Measurements from ENCODE around the gene FOXA2.

Gene FOXA2

GRCh38 chr20:22579711-22580697, 4.4 kb downstream of the FOXA2 start:
- H3K4me1 Mint-ChIP-seq (ENCODE audit: low read depth in 2 of 2) = no peaks in the 10 kb centered on the region
- H3K9me3 Mint-ChIP-seq = peaks cover 2 to 3% of the 10 kb centered on the region in 2 donors
- H3K4me3 Mint-ChIP-seq = no peak overlapping the region
- ATAC-seq (replicated peaks) (no peak), DNase-seq (no peak)
- peaks cover 45 to 78% of the 10 kb centered on the region in 2 donors for H3K27me3 Mint-ChIP-seq
- no peaks in the 10 kb centered on the region for H3K36me3 Mint-ChIP-seq (ENCODE audit: insufficient read depth)
- H3K27ac Mint-ChIP-seq = no peak overlapping the region

- Mint-ChIP-seq H3K4me1 (ENCODE audit: low read depth in 2 of 2) (no peaks in the 10 kb centered on the region), H3K9me3 (peaks cover 2 to 5% of the 10 kb centered on the region in 2 donors), H3K27ac (no peak overlapping the region), H3K36me3 (ENCODE audit: insufficient read depth) (no peaks in the 10 kb centered on the region), H3K27me3 (peaks cover 50 to 83% of the 10 kb centered on the region in 2 donors), H3K4me3 (no peak overlapping the region)
- DNase-seq (no peak), ATAC-seq (replicated peaks) (no peak)
Observed at GRCh38 chr20:22579119-22579427, 5.3 kb downstream of the FOXA2 start.

- no peaks in the 10 kb centered on the region for H3K4me1 Mint-ChIP-seq (ENCODE audit: low read depth in 2 of 2)
- peaks cover 2 to 5% of the 10 kb centered on the region in 2 donors for H3K9me3 Mint-ChIP-seq
- ATAC-seq (replicated peaks) (no peak), DNase-seq (no peak)
- H3K4me3 Mint-ChIP-seq = no peak overlapping the region
- no peaks in the 10 kb centered on the region for H3K36me3 Mint-ChIP-seq (ENCODE audit: insufficient read depth)
- peaks cover 50 to 84% of the 10 kb centered on the region in 2 donors for H3K27me3 Mint-ChIP-seq
- H3K27ac Mint-ChIP-seq = no peak overlapping the region
Observed at GRCh38 chr20:22578221-22579118, 5.9 kb downstream of the FOXA2 start.

- H3K36me3 Mint-ChIP-seq (ENCODE audit: insufficient read depth) = no peaks in the 10 kb centered on the region
- peaks cover 2 to 5% of the 10 kb centered on the region in 2 donors for H3K9me3 Mint-ChIP-seq
- ATAC-seq (replicated peaks) (no peak), DNase-seq (no peak)
- H3K27me3 Mint-ChIP-seq = peaks cover 50 to 85% of the 10 kb centered on the region in 2 donors
- H3K4me1 Mint-ChIP-seq (ENCODE audit: low read depth in 2 of 2) = no peaks in the 10 kb centered on the region
- H3K4me3 Mint-ChIP-seq = no peak overlapping the region
- H3K27ac Mint-ChIP-seq = no peak overlapping the region
Observed at GRCh38 chr20:22577515-22578220, 6.7 kb downstream of the FOXA2 start.

GRCh38 chr20:22576733-22577514, 7.4 kb downstream of the FOXA2 start:
- ATAC-seq (replicated peaks) (no peak), DNase-seq (no peak)
- H3K36me3 Mint-ChIP-seq (ENCODE audit: insufficient read depth) = no peaks in the 10 kb centered on the region
- no peaks in the 10 kb centered on the region for H3K4me1 Mint-ChIP-seq (ENCODE audit: low read depth in 2 of 2)
- H3K27ac Mint-ChIP-seq = no peak overlapping the region
- H3K27me3 Mint-ChIP-seq = peaks cover 53 to 89% of the 10 kb centered on the region in 2 donors
- no peak overlapping the region for H3K4me3 Mint-ChIP-seq
- peaks cover 2 to 5% of the 10 kb centered on the region in 2 donors for H3K9me3 Mint-ChIP-seq

- no peak for ATAC-seq (replicated peaks)
- Mint-ChIP-seq H3K4me3 (no peak overlapping the region), H3K9me3 (peaks cover 3 to 12% of the 10 kb centered on the region in 2 donors), H3K36me3 (ENCODE audit: insufficient read depth) (no peaks in the 10 kb centered on the region), H3K27me3 (peaks cover 53 to 89% of the 10 kb centered on the region in 2 donors), H3K27ac (no peak overlapping the region), H3K4me1 (ENCODE audit: low read depth in 2 of 2) (no peaks in the 10 kb centered on the region)
- DNase-seq = no peak
Observed at GRCh38 chr20:22576273-22576672, 8.1 kb downstream of the FOXA2 start.

- no peak overlapping the region for H3K27ac Mint-ChIP-seq
- H3K9me3 Mint-ChIP-seq = peaks cover 7 to 17% of the 10 kb centered on the region in 2 donors
- no peak overlapping the region for H3K4me3 Mint-ChIP-seq
- H3K36me3 Mint-ChIP-seq (ENCODE audit: insufficient read depth) = no peaks in the 10 kb centered on the region
- DNase-seq (no peak), ATAC-seq (replicated peaks) (no peak)
- H3K27me3 Mint-ChIP-seq = peaks cover 53 to 89% of the 10 kb centered on the region in 2 donors
- no peaks in the 10 kb centered on the region for H3K4me1 Mint-ChIP-seq (ENCODE audit: low read depth in 2 of 2)
Observed at GRCh38 chr20:22575737-22576136, 8.6 kb downstream of the FOXA2 start.

- H3K9me3 Mint-ChIP-seq = peaks cover 7 to 17% of the 10 kb centered on the region in 2 donors
- no peak overlapping the region for H3K4me3 Mint-ChIP-seq
- DNase-seq (no peak), ATAC-seq (replicated peaks) (no peak)
- peaks cover 49 to 86% of the 10 kb centered on the region in 2 donors for H3K27me3 Mint-ChIP-seq
- H3K4me1 Mint-ChIP-seq (ENCODE audit: low read depth in 2 of 2) = no peaks in the 10 kb centered on the region
- H3K27ac Mint-ChIP-seq = no peak overlapping the region
- H3K36me3 Mint-ChIP-seq (ENCODE audit: insufficient read depth) = no peaks in the 10 kb centered on the region
Observed at GRCh38 chr20:22575087-22575721, 9.2 kb downstream of the FOXA2 start.

GRCh38 chr20:22574545-22575086, 9.8 kb downstream of the FOXA2 start:
- H3K27ac Mint-ChIP-seq = no peak overlapping the region
- H3K36me3 Mint-ChIP-seq (ENCODE audit: insufficient read depth) = no peaks in the 10 kb centered on the region
- no peak for ATAC-seq (replicated peaks)
- no peaks in the 10 kb centered on the region for H3K4me1 Mint-ChIP-seq (ENCODE audit: low read depth in 2 of 2)
- H3K9me3 Mint-ChIP-seq = peaks cover 7 to 17% of the 10 kb centered on the region in 2 donors
- H3K4me3 Mint-ChIP-seq = no peak overlapping the region
- DNase-seq = no peak
- H3K27me3 Mint-ChIP-seq = peaks cover 46 to 81% of the 10 kb centered on the region in 2 donors

- no peak overlapping the region for H3K4me3 Mint-ChIP-seq
- DNase-seq (no peak), ATAC-seq (replicated peaks) (no peak)
- H3K27me3 Mint-ChIP-seq = peaks cover 51 to 83% of the 10 kb centered on the region in 2 donors
- H3K27ac Mint-ChIP-seq = no peak overlapping the region
- H3K4me1 Mint-ChIP-seq (ENCODE audit: low read depth in 2 of 2) = no peaks in the 10 kb centered on the region
- H3K36me3 Mint-ChIP-seq (ENCODE audit: insufficient read depth) = no peaks in the 10 kb centered on the region
- H3K9me3 Mint-ChIP-seq = peaks cover 4 to 17% of the 10 kb centered on the region in 2 donors
Observed at GRCh38 chr20:22572491-22572890, 11.9 kb downstream of the FOXA2 start.

- DNase-seq (no peak), ATAC-seq (replicated peaks) (no peak)
- H3K27ac Mint-ChIP-seq = no peak overlapping the region
- H3K36me3 Mint-ChIP-seq (ENCODE audit: insufficient read depth) = no peaks in the 10 kb centered on the region
- peaks cover 55 to 83% of the 10 kb centered on the region in 2 donors for H3K27me3 Mint-ChIP-seq
- no peaks in the 10 kb centered on the region for H3K4me1 Mint-ChIP-seq (ENCODE audit: low read depth in 2 of 2)
- H3K9me3 Mint-ChIP-seq = peaks cover 4 to 17% of the 10 kb centered on the region in 2 donors
- H3K4me3 Mint-ChIP-seq = no peak overlapping the region
Observed at GRCh38 chr20:22572023-22572422, 12.3 kb downstream of the FOXA2 start.

GRCh38 chr20:22569353-22569752, 15.0 kb downstream of the FOXA2 start:
- no peak overlapping the region for H3K27ac Mint-ChIP-seq
- no peak overlapping the region for H3K4me3 Mint-ChIP-seq
- ATAC-seq (replicated peaks) (no peak), DNase-seq (no peak)
- no peaks in the 10 kb centered on the region for H3K4me1 Mint-ChIP-seq (ENCODE audit: low read depth in 2 of 2)
- peaks cover 4 to 12% of the 10 kb centered on the region in 2 donors for H3K9me3 Mint-ChIP-seq
- no peaks in the 10 kb centered on the region for H3K36me3 Mint-ChIP-seq (ENCODE audit: insufficient read depth)
- H3K27me3 Mint-ChIP-seq = peaks cover 40 to 64% of the 10 kb centered on the region in 2 donors
